ENCODE measurements around the gene WDR45B. TPM values are rescaled to one million over a fixed set of nuclear protein-coding genes. Genes with fewer than 3 reads are reported as not detected.

Gene WDR45B
- total RNA-seq, 2 experiments from 2014 or later: 127 to 132 TPM

- no peak for ATAC-seq
- Mint-ChIP-seq H3K9me3 (no peaks in the 10 kb centered on the region), H3K27ac (no peak overlapping the region), H3K36me3 (ENCODE audit: low read depth) (peaks cover 17% of the 10 kb centered on the region), H3K4me3 (no peak overlapping the region), H3K27me3 (no peaks in the 10 kb centered on the region), H3K4me1 (ENCODE audit: low read depth) (peaks cover 34% of the 10 kb centered on the region)
- no peak for TF ChIP-seq CTCF (IDR thresholded peaks at IDR 0.05)
- intact Hi-C loops (cut with micrococcal nuclease): no loop called here
- DNase-seq: no peak
- CTCF ChIA-PET: no interaction called here
- POLR2A ChIA-PET: no interaction called here
These were observed 52.4 kb downstream of the WDR45B start for GRCh38 chr17:82595893-82596292.

GRCh38 chr17:82594571-82594970 lies 53.7 kb downstream of the WDR45B start:
- POLR2A ChIA-PET: no interaction called here
- no peak for DNase-seq
- peaks cover 15% of the 10 kb centered on the region for H3K36me3 Mint-ChIP-seq (ENCODE audit: low read depth)
- no peak for ATAC-seq
- no peak for TF ChIP-seq CTCF (IDR thresholded peaks at IDR 0.05)
- no peak overlapping the region for H3K4me3 Mint-ChIP-seq
- CTCF ChIA-PET: interaction anchor here (0.5 kb wide), 1 partner anchor 69 kb away, joined by 3 read pairs; no protein-coding TSS in a partner anchor
- H3K9me3 Mint-ChIP-seq: no peaks in the 10 kb centered on the region
- H3K27me3 Mint-ChIP-seq: no peaks in the 10 kb centered on the region
- intact Hi-C loops (cut with micrococcal nuclease): no loop called here
- peaks cover 34% of the 10 kb centered on the region for H3K4me1 Mint-ChIP-seq (ENCODE audit: low read depth)
- peak overlapping the region; percentile 27 for H3K27ac Mint-ChIP-seq

DNA sequence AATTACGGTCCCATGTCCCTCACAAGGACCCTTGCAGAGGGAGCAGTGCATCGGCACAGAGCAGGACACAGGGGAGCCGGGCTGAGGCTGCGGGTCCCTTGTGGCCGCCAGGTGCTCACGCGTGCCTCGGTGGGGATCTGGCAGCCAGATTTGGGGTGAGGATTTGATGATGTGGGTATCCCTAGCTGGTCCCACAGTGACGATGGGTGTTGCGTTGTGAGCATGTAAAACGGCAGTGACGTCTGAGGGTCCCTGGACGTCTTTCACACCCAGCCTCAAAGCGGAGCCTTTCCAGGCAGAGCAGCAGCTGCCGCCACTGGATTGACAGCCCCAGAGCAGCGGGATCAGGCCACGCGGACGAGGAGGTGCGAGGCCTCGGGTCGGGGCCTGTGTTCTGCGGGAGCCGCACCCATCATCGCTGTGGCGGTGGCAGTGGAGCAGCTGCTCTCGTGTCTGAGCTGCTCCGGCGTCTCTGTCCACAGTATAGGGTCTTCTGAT lies 54.6 kb downstream of the WDR45B start:
- POLR2A ChIA-PET: interaction anchor here (0.6 to 1.3 kb wide), 2 partner anchors 40 to 191 kb away, joined by 3 to 4 read pairs; no protein-coding TSS in a partner anchor
- Mint-ChIP-seq H3K4me1 (ENCODE audit: low read depth) (peaks cover 34% of the 10 kb centered on the region), H3K27ac (peak overlapping the region; percentile 90), H3K27me3 (no peaks in the 10 kb centered on the region), H3K36me3 (ENCODE audit: low read depth) (peaks cover 15% of the 10 kb centered on the region), H3K9me3 (no peaks in the 10 kb centered on the region), H3K4me3 (peak overlapping the region; percentile 66)
- ATAC-seq (peak; percentile 19), DNase-seq (no peak)
- CTCF ChIA-PET: no interaction called here
- intact Hi-C loops (cut with micrococcal nuclease): no loop called here
- no peak for TF ChIP-seq CTCF (IDR thresholded peaks at IDR 0.05)

DNA sequence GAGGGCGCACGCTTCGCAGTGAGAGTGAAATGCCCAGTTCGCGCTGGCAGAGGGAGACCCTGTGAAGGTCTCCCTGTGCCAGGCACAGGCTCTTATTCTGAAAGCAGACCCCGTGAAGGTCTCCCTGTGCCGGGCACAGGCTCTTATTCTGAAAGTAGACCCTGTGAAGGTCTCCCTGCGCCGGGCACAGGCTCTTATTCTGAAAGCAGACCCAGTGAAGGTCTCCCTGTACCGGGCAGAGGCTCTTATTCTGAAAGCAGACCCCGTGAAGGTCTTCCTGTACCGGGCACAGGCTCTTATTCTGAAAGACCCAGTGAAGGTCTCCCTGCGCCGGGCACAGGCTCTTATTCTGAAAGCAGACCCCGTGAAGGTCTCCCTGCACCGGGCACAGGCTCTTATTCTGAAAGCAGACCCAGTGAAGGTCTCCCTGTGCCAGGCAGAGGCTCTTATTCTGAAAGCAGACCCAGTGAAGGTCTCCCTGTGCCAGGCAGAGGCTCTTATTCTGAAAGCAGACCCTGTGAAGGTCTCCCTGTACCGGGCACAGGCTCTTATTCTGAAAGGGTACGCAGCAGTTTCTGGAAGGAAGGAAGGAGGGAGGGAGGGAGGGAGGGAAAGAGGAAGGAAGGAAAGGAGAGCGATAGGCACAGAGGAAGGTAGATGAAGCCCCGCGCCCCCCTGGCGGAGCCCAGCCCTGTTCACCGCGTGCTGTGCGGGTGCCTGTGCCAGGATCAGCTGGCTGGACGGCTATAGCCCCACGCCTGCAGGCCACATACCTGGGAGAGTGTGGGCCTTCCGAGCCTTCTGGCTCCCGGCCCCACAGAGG lies 55.3 kb downstream of the WDR45B start:
- Mint-ChIP-seq H3K36me3 (ENCODE audit: low read depth) (peaks cover 18% of the 10 kb centered on the region), H3K27me3 (no peaks in the 10 kb centered on the region), H3K9me3 (no peaks in the 10 kb centered on the region), H3K4me1 (ENCODE audit: low read depth) (peaks cover 37% of the 10 kb centered on the region), H3K27ac (peak overlapping the region; percentile 90), H3K4me3 (peak overlapping the region; percentile 66)
- intact Hi-C loops (cut with micrococcal nuclease): no loop called here
- ChIA-PET POLR2A (interaction anchor here (0.6 to 1.3 kb wide), 2 partner anchors 40 to 190 kb away, joined by 3 to 4 read pairs; no protein-coding TSS in a partner anchor), CTCF (interaction anchor here (0.7 kb wide), 1 partner anchor 13 kb away, joined by 3 read pairs; no protein-coding TSS in a partner anchor)
- no peak for TF ChIP-seq CTCF (IDR thresholded peaks at IDR 0.05)
- ATAC-seq (peak; percentile 38), DNase-seq (peak; percentile 74)

DNA sequence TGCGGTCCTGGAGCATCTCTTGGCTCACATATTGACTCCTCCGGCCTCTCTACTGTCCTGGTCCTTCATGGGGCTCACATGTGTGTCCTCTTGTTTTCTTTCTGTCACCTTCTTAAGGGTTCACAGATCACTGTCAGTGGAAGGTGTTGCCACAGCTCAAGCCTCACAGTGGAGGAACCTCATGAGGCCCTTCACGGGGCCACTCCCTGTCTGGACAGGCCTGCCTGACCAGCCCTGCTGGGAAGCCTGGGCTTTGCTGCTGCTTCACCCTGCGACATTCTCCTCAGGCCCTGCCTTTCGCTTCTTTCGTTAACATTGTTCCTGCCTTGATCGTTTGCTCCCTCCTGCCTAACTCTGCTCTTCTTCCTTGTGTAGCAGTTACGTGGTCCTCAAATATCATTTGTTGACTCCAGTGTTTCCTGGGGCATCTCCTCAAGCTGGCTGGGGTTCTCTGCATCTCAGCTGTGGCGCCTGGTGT lies 55.9 kb downstream of the WDR45B start:
- TF ChIP-seq CTCF (IDR thresholded peaks at IDR 0.05): no peak
- Mint-ChIP-seq H3K27ac (peak overlapping the region; percentile 90), H3K27me3 (no peaks in the 10 kb centered on the region), H3K36me3 (ENCODE audit: low read depth) (peaks cover 21% of the 10 kb centered on the region), H3K4me1 (ENCODE audit: low read depth) (peaks cover 40% of the 10 kb centered on the region), H3K4me3 (peak overlapping the region; percentile 66), H3K9me3 (no peaks in the 10 kb centered on the region)
- CTCF ChIA-PET: interaction anchor here (0.7 kb wide), 1 partner anchor 12 kb away, joined by 3 read pairs; no protein-coding TSS in a partner anchor
- intact Hi-C loops (cut with micrococcal nuclease): no loop called here
- POLR2A ChIA-PET: interaction anchor here (0.9 to 1.4 kb wide), 5 partner anchors 9 to 124 kb away, joined by 3 to 6 read pairs (median 4); partner anchors contain the start of gene FN3KRP
- DNase-seq (no peak), ATAC-seq (no peak)
